Peyer's patch (tissue), 4 donors: ENCODE results near the gene SLCO4C1. TPM values are rescaled to one million over a fixed set of nuclear protein-coding genes. Genes with fewer than 3 reads are reported as not detected.
"Not testable (repeated sequence)": the region's sequence is repeated elsewhere in the genome, so short reads cannot be mapped to it uniquely, and the experiment has no call there.

Experiments
- DNase-seq, 3 donors: peaks; one replicate each; pipeline ENCODE4 v3.0.0-alpha.2; 2017 to 2019
- H3K27ac ChIP-seq, 4 donors: fragments of 200-600 bp; sonication (generic); one replicate each; pipeline ENCODE4 v1.5.1; 2016 to 2019
- H3K27me3 ChIP-seq, 2 donors: fragments of 200-600 bp; sonication (generic); one replicate each; pipeline ENCODE4 v1.5.1; 2019
- H3K36me3 ChIP-seq, 3 donors: fragments of 200-600 bp; sonication (generic); one replicate each; pipeline ENCODE4 v1.5.1; 2016 to 2019
- H3K4me1 ChIP-seq, 4 donors: fragments of 200-600 bp; sonication (generic); one replicate each; pipeline ENCODE4 v1.5.1; 2016 to 2019
- H3K4me3 ChIP-seq, 4 donors: fragments of 200-600 bp; sonication (generic); 1 replicate in 3 of 4; 2 replicates in 1 of 4; pipeline ENCODE4 v1.5.1; 2016 to 2019; ENCODE audit warnings: mild to moderate bottlenecking in 1 of 4
- H3K9me3 ChIP-seq, 4 donors: fragments of 200-600 bp; sonication (generic); one replicate each; pipeline ENCODE4 v1.5.1; 2016 to 2019; ENCODE audit warnings: mild to moderate bottlenecking in 1 of 4
- POLR2A ChIP-seq, 2 donors: fragments of 450-650 bp; IDR thresholded peaks; one replicate each; pipeline ENCODE4 v1.5.1; 2017; ENCODE audit warnings: antibody characterized with exemption in 2 of 2, mild to moderate bottlenecking in 2 of 2, moderate library complexity in 2 of 2
- total RNA-seq, 4 donors: library from RNA; depleted of rRNA; stranded (reverse); fragments of >200 nt; gene quantifications; one replicate each; pipeline ENCODE4 v1.1.0, GENCODE V29; 2016
- TF ChIP-seq, protein P1 (sequence below), 6 experiments: fragments of 450-650 bp in 4 of 6; fragments of 200-600 bp in 2 of 6; sonication (generic) in 1 of 6; IDR thresholded peaks; one replicate each; pipeline ENCODE4 v1.5.1; 2017 to 2019; ENCODE audit warnings: antibody characterized with exemption in 6 of 6, mild to moderate bottlenecking in 3 of 6, moderate library complexity in 1 of 6

SLCO4C1 gene
- total RNA-seq = 1 to 10 TPM in 2 of 4 donors, not detected in 2; 1.7 to 2.1 TPM

- TF ChIP-seq POLR2A (IDR thresholded peaks at IDR 0.05) = no peak
- TF ChIP-seq, protein P1, sequence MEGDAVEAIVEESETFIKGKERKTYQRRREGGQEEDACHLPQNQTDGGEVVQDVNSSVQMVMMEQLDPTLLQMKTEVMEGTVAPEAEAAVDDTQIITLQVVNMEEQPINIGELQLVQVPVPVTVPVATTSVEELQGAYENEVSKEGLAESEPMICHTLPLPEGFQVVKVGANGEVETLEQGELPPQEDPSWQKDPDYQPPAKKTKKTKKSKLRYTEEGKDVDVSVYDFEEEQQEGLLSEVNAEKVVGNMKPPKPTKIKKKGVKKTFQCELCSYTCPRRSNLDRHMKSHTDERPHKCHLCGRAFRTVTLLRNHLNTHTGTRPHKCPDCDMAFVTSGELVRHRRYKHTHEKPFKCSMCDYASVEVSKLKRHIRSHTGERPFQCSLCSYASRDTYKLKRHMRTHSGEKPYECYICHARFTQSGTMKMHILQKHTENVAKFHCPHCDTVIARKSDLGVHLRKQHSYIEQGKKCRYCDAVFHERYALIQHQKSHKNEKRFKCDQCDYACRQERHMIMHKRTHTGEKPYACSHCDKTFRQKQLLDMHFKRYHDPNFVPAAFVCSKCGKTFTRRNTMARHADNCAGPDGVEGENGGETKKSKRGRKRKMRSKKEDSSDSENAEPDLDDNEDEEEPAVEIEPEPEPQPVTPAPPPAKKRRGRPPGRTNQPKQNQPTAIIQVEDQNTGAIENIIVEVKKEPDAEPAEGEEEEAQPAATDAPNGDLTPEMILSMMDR (IDR thresholded peaks at IDR 0.05) = peak in 5 of 6 experiments; percentile 20 to 60 (median 51)
- Histone ChIP-seq H3K27me3 (no peaks in the 10 kb centered on the region), H3K36me3 (no peaks in the 10 kb centered on the region), H3K27ac (no peak within 1 kb of the TSS), H3K4me3 (peak within 1 kb of the TSS; percentile 42 to 53 (median 47)), H3K4me1 (peaks cover 0 to 12% (median 0%) of the 10 kb centered on the region in 4 donors), H3K9me3 (no peaks in the 10 kb centered on the region)
- peak; percentile 69 to 90 (median 77) for DNase-seq
Measured at GRCh38 chr5:102296178-102296817, at the start of gene SLCO4C1. TSS of gene SLCO4C1 (minus strand) at chr5:102296284. CDS start at chr5:102296262, 22 bp downstream.

- Histone ChIP-seq H3K4me3 (no peak overlapping the region), H3K4me1 (no peaks in the 10 kb centered on the region), H3K27ac (no peak overlapping the region), H3K36me3 (no peaks in the 10 kb centered on the region), H3K9me3 (no peaks in the 10 kb centered on the region), H3K27me3 (no peaks in the 10 kb centered on the region)
- DNase-seq = no peak
- TF ChIP-seq POLR2A (IDR thresholded peaks at IDR 0.05) = no peak
- TF ChIP-seq, protein P1 (IDR thresholded peaks at IDR 0.05) = no peak
Measured at GRCh38 chr5:102341681-102342288, 45.7 kb upstream of the SLCO4C1 start.

GRCh38 chr5:102324714-102325113, 28.6 kb upstream of the SLCO4C1 start:
- TF ChIP-seq, protein P1 (IDR thresholded peaks at IDR 0.05) = no peak
- no peak for TF ChIP-seq POLR2A (IDR thresholded peaks at IDR 0.05)
- H3K36me3 ChIP-seq = no peaks in the 10 kb centered on the region
- no peak overlapping the region for H3K4me3 ChIP-seq
- H3K4me1 ChIP-seq = no peaks in the 10 kb centered on the region
- H3K27me3 ChIP-seq = no peaks in the 10 kb centered on the region
- no peak overlapping the region for H3K27ac ChIP-seq
- no peak for DNase-seq
- H3K9me3 ChIP-seq = no peaks in the 10 kb centered on the region

DNA sequence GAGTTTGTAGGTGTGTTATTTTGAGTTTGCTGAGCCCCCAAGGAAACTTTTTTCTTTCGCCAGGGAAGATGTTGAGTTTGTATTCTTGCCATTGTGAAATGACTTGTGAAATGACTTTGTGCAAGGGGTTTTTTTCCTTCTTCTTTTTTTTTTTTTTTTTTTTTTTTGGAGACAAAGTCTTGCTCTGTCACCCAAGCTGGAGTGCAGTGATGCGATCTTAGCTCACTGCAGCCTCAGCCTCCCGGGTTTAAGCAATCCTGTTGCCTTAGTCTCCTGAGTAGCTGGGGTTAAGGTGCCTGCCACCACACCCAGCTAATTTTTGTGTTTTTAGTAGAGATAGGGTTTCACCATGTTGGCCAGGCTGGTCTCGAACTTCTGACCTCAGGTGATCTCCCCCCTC, 22.7 kb upstream of the SLCO4C1 start:
- DNase-seq, H3K27ac ChIP-seq, H3K9me3 ChIP-seq, H3K36me3 ChIP-seq, H3K4me1 ChIP-seq, H3K27me3 ChIP-seq, H3K4me3 ChIP-seq: not testable (repeated sequence)

GRCh38 chr5:102314328-102314727, 18.2 kb upstream of the SLCO4C1 start:
- Histone ChIP-seq H3K27ac (no peak overlapping the region), H3K27me3 (no peaks in the 10 kb centered on the region), H3K36me3 (no peaks in the 10 kb centered on the region), H3K4me1 (no peaks in the 10 kb centered on the region), H3K4me3 (no peak overlapping the region), H3K9me3 (no peaks in the 10 kb centered on the region)
- TF ChIP-seq, protein P1 (IDR thresholded peaks at IDR 0.05) = no peak
- no peak for TF ChIP-seq POLR2A (IDR thresholded peaks at IDR 0.05)
- no peak for DNase-seq

GRCh38 chr5:102313912-102314311, 17.8 kb upstream of the SLCO4C1 start:
- no peaks in the 10 kb centered on the region for H3K36me3 ChIP-seq
- TF ChIP-seq, protein P1 (IDR thresholded peaks at IDR 0.05) = no peak
- TF ChIP-seq POLR2A (IDR thresholded peaks at IDR 0.05) = no peak
- no peak overlapping the region for H3K27ac ChIP-seq
- H3K4me3 ChIP-seq = no peak overlapping the region
- no peaks in the 10 kb centered on the region for H3K27me3 ChIP-seq
- DNase-seq = no peak
- H3K4me1 ChIP-seq = no peaks in the 10 kb centered on the region
- H3K9me3 ChIP-seq = no peaks in the 10 kb centered on the region
